Body of pancreas (tissue), 4 donors: ENCODE results near the gene FBL.

Source experiments
- POLR2A ChIP-seq, 3 donors: fragments of 450-650 bp; IDR thresholded peaks; one replicate each; pipeline ENCODE4 v1.6.1; 2016; ENCODE audit warnings: antibody characterized with exemption in 3 of 3, mild to moderate bottlenecking in 2 of 3
- TF ChIP-seq, protein P1 (sequence below), 7 experiments: fragments of 450-650 bp in 4 of 7; fragments of 200-600 bp in 3 of 7; sonication (generic) in 3 of 7; IDR thresholded peaks; one replicate each; pipeline ENCODE4 v1.5.1; 2016 to 2019; ENCODE audit warnings: antibody characterized with exemption in 7 of 7

- TF ChIP-seq POLR2A (IDR thresholded peaks at IDR 0.05) = no peak
- TF ChIP-seq, protein P1, sequence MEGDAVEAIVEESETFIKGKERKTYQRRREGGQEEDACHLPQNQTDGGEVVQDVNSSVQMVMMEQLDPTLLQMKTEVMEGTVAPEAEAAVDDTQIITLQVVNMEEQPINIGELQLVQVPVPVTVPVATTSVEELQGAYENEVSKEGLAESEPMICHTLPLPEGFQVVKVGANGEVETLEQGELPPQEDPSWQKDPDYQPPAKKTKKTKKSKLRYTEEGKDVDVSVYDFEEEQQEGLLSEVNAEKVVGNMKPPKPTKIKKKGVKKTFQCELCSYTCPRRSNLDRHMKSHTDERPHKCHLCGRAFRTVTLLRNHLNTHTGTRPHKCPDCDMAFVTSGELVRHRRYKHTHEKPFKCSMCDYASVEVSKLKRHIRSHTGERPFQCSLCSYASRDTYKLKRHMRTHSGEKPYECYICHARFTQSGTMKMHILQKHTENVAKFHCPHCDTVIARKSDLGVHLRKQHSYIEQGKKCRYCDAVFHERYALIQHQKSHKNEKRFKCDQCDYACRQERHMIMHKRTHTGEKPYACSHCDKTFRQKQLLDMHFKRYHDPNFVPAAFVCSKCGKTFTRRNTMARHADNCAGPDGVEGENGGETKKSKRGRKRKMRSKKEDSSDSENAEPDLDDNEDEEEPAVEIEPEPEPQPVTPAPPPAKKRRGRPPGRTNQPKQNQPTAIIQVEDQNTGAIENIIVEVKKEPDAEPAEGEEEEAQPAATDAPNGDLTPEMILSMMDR (IDR thresholded peaks at IDR 0.05) = no peak
Measured at GRCh38 chr19:39845172-39845571, 1.0 kb downstream of the FBL start.
